ENCODE results near the gene RRP12. TPM values are rescaled to one million over a fixed set of nuclear protein-coding genes. Genes with fewer than 3 reads are reported as not detected.

The RRP12 gene
- total RNA-seq, 6 experiments from 2014 or later: 6.7 to 23.2 (median 10.2) TPM

GRCh38 chr10:97335188-97335619 is 65.9 kb downstream of the RRP12 start:
- Histone ChIP-seq H3K27ac (peak overlapping the region; percentile 94 to 99 (median 95)), H3K36me3 (no peaks in the 10 kb centered on the region), H3K27me3 (no peaks in the 10 kb centered on the region), H3K4me1 (peaks cover 0 to 17% (median 0%) of the 10 kb centered on the region in 4 donors), H3K4me3 (peak overlapping the region; percentile 77 to 85 (median 84)), H3K9me3 (no peaks in the 10 kb centered on the region)
- TF ChIP-seq POLR2A (IDR thresholded peaks at IDR 0.05) (no peak), CTCF (IDR thresholded peaks at IDR 0.05) (no peak)
- intact Hi-C loops (cut with DNase I): loop anchor here in 1 of 2 donors (10.0 kb wide), 1 partner anchor 50 kb away; no protein-coding TSS in a partner anchor
- peak; percentile 35 to 61 (median 57) for DNase-seq
- no peak for ATAC-seq
- WGBS (ENCODE audit: insufficient coverage, low coverage, low lambda C conversion rate, missing lambda C conversion rate): 2% methylated on average over 10 of the region's 25 CpGs

GRCh38 chr10:97334370-97335175 is 66.6 kb downstream of the RRP12 start, which contains the start of gene FRAT2:
TSS of gene FRAT2 (minus strand) at chr10:97334729. CDS start at chr10:97334572, 157 bp downstream.
- H3K4me3 ChIP-seq: peak within 1 kb of the TSS; percentile 77 to 85 (median 84)
- 1% methylated on average over 17 of the region's 103 CpGs for WGBS (ENCODE audit: insufficient coverage, low coverage, low lambda C conversion rate, missing lambda C conversion rate)
- TF ChIP-seq CTCF (IDR thresholded peaks at IDR 0.05) (no peak), POLR2A (IDR thresholded peaks at IDR 0.05) (peak; percentile 95)
- H3K9me3 ChIP-seq: no peaks in the 10 kb centered on the region
- no peaks in the 10 kb centered on the region for H3K36me3 ChIP-seq
- peaks cover 0 to 22% (median under 1%) of the 10 kb centered on the region in 4 donors for H3K4me1 ChIP-seq
- ATAC-seq (peak; percentile 85 to 94 (median 90)), DNase-seq (peak; percentile 95 to 96 (median 95))
- H3K27me3 ChIP-seq: no peaks in the 10 kb centered on the region
- peak within 1 kb of the TSS; percentile 94 to 99 (median 95) for H3K27ac ChIP-seq
- intact Hi-C loops (cut with DNase I): loop anchor here in 1 of 2 donors (10.0 kb wide), 1 partner anchor 50 kb away; no protein-coding TSS in a partner anchor

GRCh38 chr10:97333601-97334369 is 67.4 kb downstream of the RRP12 start:
- H3K4me3 ChIP-seq: peak overlapping the region; percentile 77 to 85 (median 84)
- intact Hi-C loops (cut with DNase I): loop anchor here in 1 of 2 donors (10.0 kb wide), 1 partner anchor 49 kb away; no protein-coding TSS in a partner anchor
- ATAC-seq: peak in 3 of 4 donors; percentile 6 to 11 (median 9)
- TF ChIP-seq POLR2A (IDR thresholded peaks at IDR 0.05) (no peak), CTCF (IDR thresholded peaks at IDR 0.05) (no peak)
- WGBS (ENCODE audit: insufficient coverage, low coverage, low lambda C conversion rate, missing lambda C conversion rate): 0% methylated on average over 12 of the region's 89 CpGs
- no peaks in the 10 kb centered on the region for H3K27me3 ChIP-seq
- DNase-seq: peak; percentile 63 to 75 (median 64)
- no peaks in the 10 kb centered on the region for H3K36me3 ChIP-seq
- H3K4me1 ChIP-seq: peaks cover 0 to 30% (median 4%) of the 10 kb centered on the region in 4 donors
- H3K9me3 ChIP-seq: no peaks in the 10 kb centered on the region
- peak overlapping the region; percentile 94 to 99 (median 95) for H3K27ac ChIP-seq

- Histone ChIP-seq H3K4me1 (peaks cover 0 to 35% (median 6%) of the 10 kb centered on the region in 4 donors), H3K36me3 (no peaks in the 10 kb centered on the region), H3K27me3 (no peaks in the 10 kb centered on the region), H3K9me3 (no peaks in the 10 kb centered on the region), H3K4me3 (peak overlapping the region; percentile 77 to 85 (median 84)), H3K27ac (peak overlapping the region; percentile 81 to 99 (median 94))
- ATAC-seq: no peak
- TF ChIP-seq POLR2A (IDR thresholded peaks at IDR 0.05) (no peak), CTCF (IDR thresholded peaks at IDR 0.05) (no peak)
- no peak for DNase-seq
- intact Hi-C loops (cut with DNase I): loop anchor here in 1 of 2 donors (10.0 kb wide), 1 partner anchor 48 kb away; no protein-coding TSS in a partner anchor
- under 1% methylated on average over 7 of the region's 7 CpGs for WGBS (ENCODE audit: insufficient coverage, low coverage, low lambda C conversion rate, missing lambda C conversion rate)
Observed at GRCh38 chr10:97333351-97333600, 67.9 kb downstream of the RRP12 start.
